Kidney capillary endothelial cell (primary cell): ENCODE data around the gene ICAM4.
A peak's percentile ranks its signal among the peaks of the same experiment; 100 is the strongest.
"Not testable (repeated sequence)": the region's sequence is repeated elsewhere in the genome, so short reads cannot be mapped to it uniquely, and the experiment has no call there.

Source experiments
- DNase-seq: peaks from one replicate; pipeline ENCODE4 v3.0.0-alpha.2; 2018; ENCODE audit warnings: low spot score

Gene ICAM4

DNA sequence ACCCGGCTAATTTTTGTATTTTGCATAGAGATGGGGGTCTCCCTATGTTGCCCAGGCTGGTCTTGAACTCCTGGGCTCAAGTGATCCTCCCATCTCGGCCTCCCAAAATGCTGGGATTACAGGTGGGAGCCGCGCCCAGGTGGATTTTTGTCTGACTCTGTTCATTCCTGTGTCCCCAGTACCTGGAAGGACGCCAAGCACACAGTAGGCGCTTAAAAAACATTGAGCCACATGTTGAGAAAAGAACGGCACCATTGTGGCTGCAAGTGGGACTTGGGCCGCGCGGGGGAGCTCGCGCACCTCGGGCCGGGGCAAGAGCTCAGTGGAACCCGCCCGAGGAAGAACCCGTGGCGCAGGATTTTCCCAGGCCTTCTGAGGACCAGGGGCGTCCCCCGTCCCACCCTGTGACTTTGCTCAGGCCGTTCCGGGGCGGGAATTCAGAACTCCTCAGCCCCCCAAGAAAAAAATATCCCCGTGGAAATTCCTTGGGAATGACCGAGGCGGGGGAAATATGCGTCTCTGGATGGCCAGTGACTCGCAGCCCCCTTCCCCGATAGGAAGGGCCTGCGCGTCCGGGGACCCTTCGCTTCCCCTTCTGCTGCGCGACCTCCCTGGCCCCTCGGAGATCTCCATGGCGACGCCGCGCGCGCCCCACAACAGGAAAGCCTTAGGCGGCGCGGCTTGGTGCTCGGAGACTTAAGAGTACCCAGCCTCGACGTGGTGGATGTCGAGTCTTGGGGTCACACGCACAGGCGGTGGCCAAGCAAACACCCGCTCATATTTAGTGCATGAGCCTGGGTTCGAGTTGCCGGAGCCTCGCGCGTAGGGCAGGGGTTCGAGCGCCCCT lies 17.2 kb upstream of the ICAM4 start:
- peak; percentile 82 for DNase-seq

DNA sequence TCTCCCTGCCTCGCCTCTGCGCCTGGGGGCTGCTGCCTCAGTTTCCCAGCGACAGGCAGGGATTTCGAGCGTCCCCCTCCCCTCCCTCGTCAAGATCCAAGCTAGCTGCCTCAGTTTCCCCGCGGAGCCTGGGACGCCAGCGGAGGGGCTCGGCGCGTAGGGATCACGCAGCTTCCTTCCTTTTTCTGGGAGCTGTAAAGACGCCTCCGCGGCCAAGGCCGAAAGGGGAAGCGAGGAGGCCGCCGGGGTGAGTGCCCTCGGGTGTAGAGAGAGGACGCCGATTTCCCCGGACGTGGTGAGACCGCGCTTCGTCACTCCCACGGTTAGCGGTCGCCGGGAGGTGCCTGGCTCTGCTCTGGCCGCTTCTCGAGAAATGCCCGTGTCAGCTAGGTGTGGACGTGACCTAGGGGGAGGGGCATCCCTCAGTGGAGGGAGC lies 16.6 kb upstream of the ICAM4 start:
- peak; percentile 40 for DNase-seq

DNA sequence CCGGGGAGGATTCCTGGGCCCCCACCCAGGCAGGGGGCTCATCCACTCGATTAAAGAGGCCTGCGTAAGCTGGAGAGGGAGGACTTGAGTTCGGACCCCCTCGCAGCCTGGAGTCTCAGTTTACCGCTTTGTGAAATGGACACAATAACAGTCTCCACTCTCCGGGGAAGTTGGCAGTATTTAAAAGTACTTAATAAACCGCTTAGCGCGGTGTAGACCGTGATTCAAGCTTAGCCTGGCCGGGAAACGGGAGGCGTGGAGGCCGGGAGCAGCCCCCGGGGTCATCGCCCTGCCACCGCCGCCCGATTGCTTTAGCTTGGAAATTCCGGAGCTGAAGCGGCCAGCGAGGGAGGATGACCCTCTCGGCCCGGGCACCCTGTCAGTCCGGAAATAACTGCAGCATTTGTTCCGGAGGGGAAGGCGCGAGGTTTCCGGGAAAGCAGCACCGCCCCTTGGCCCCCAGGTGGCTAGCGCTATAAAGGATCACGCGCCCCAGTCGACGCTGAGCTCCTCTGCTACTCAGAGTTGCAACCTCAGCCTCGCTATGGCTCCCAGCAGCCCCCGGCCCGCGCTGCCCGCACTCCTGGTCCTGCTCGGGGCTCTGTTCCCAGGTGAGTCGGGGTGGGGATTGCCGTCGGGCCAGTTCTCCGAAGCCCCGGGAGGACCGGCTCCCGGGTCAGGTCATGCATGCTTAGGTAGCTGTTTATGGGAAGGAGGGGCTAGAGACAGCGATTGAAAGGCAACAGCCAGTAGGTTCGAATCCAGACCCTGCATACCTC lies 15.9 kb upstream of the ICAM4 start, which contains the start of gene ICAM1:
Gene ICAM1 (plus strand): TSS at position 505 of the 779 bp plus-strand sequence. CDS start 40 bp downstream, at position 545.
- peak; percentile 84 for DNase-seq

DNA sequence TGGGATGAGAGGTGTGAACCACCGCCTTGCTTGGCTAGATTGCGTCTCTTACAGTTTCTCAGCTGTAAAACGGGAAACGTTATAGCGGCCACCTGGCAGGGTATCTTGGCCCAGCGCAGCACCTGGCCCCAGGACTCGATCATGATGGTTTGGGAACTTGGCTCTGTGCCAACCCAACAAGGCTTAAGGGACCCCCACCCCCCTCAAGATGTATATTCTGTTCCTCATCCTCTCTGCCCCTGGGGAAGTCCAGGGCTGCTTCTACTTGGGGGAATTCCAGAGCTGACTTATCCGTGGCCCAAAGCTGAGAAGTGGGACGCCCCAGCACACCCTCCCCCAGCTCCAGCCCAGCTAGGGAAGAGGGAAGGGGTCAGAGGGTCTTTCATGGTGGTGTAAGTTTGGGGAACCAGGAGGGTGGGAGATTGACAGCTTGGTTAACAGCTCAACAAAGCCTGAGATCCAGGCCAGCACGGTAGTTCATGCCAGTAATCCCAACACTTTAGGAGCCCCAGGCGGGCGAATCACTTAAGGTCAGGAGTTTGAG lies 15.1 kb upstream of the ICAM4 start:
- DNase-seq: no peak

DNA sequence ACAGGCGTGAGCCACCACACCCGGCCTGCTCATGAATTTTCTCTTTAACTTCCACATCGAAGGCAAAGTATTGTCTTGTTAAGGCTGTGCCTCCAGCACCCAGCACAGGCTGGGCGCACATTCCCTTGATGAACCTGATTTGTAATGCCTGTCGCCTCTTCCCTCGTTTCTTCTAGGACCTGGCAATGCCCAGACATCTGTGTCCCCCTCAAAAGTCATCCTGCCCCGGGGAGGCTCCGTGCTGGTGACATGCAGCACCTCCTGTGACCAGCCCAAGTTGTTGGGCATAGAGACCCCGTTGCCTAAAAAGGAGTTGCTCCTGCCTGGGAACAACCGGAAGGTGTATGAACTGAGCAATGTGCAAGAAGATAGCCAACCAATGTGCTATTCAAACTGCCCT lies 12.2 kb upstream of the ICAM4 start:
- DNase-seq: no peak

DNA sequence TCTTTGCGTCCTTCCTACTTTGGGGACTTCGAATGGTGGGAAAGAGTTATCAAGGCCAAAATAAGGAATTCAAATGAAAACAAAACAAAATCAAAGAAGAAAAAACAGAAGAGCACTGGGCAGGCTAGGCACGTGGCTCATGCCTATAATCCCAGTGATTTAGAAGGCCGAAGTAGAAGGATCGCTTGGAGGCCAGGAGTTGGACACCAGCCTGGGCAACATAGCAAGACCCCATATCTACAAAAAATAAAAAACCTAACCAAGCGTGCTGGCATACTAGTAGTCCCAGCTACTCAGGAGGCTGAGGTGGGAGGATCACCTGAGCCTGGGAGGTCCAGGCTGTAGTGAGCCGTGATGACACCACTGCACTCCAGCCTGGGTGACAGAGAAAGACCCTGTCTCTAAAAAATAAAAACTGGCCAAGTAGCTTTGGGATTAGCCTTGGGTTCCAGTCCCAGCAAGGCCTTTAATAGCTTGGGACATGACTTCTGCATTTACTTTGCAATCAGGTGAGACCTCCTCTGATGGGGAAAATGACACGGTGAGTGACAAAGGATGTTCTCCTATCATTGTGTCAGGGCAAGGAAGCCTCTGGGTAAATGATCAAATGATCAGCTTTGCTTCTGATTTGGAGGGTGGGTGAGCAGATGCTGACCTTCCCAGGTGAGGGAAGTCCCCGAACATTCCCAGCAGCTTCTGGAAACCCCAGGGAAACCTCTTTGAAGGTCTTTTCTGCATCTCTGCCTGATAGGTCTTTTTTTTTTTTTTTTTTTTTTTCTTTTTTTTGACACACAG lies 8.8 kb upstream of the ICAM4 start:
- DNase-seq: no peak

DNA sequence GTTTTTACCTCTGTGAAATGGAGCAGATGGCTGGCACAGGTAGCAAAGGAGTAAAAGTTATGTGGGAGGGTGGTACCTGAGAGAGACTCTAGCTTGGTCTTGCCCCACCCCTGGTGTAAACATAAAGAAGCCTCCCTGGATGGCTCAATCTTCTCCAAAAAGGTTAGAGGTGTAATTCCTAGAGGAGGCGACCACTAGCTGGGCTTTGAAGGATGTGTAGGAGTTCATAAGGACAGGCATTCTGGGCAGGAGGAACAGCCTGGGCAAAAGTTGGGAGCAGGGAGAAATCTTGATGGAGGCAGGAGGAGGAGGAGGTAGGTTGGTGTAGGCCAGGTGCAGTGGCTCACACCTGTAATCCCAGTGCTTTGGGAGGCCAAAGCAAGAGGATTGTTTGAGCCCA lies 7.8 kb upstream of the ICAM4 start:
- DNase-seq: no peak

DNA sequence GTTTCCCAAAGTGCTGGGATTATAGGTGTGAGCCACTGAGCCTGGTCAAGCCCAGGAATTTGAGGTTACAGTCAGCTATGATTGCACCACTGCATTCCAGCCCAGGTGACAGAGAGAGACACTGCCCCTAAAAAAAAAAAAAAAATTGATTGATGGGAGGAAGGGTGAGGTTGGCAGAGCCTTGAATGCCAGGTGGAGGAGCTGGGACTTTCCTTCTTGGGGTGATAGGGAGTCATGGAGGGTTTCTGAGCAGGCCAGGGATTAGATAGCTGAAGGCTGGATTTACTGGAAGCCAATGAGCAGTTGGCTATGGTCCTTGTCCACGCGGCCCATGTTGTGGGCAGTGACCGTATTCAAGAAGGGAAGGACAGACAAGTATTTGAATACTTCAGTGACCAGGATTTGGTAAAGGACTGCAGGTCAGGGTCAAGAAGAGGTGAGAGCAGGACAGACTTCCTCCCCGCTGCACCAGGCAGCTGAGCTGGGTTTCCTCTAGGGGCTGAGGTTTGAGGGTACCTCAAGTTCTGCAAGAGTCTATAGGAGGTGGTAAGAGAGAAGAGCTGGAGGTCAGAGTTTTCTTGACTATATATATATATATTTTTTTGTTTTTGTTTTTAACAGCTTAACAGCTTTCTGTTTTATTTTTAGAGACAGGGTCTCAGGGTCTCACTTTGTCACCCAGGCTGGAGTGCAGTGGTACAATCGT lies 6.9 kb upstream of the ICAM4 start:
- DNase-seq: no peak

DNA sequence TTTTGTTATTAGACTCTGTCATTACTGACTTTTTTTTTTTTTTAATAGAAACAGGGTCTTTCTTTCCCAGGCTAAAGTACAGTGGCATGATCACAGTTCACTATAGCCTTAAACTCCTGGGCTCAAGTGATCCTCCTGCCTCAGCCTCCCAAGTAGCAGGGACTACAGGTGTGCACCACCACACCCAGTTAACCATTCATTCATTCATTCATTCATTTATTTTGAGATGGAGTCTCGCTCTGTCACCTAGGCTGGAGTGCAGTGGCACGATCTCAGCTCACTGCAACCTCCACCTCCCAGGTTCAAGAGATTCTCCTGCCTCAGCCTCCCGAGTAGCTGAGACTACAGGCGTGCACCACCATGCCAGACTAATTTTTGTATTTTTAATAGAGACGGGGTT lies 4.7 kb upstream of the ICAM4 start:
- not testable (repeated sequence) for DNase-seq

DNA sequence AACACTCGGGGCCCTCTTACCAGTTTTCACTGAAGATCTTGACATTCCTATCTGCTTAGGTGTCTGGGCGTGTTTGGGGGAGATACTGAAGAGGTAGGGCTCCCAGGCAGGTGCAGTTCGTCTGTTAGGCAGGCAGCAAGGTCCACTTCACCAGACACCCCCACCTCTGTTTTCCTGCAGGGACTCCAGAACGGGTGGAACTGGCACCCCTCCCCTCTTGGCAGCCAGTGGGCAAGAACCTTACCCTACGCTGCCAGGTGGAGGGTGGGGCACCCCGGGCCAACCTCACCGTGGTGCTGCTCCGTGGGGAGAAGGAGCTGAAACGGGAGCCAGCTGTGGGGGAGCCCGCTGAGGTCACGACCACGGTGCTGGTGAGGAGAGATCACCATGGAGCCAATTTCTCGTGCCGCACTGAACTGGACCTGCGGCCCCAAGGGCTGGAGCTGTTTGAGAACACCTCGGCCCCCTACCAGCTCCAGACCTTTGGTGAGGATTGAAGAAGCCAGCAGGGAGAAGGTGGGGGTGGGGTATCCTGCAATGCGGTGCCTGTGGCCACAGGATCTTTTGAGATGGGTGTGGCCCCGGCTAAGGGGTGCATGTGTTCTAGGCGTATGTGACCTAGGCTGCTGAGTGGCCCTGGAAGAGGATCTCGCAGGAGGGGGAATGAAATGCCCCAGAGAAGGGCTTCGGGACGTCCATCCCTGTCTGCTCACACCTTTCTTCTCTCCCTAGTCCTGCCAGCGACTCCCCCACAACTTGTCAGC lies 3.3 kb upstream of the ICAM4 start:
- no peak for DNase-seq

DNA sequence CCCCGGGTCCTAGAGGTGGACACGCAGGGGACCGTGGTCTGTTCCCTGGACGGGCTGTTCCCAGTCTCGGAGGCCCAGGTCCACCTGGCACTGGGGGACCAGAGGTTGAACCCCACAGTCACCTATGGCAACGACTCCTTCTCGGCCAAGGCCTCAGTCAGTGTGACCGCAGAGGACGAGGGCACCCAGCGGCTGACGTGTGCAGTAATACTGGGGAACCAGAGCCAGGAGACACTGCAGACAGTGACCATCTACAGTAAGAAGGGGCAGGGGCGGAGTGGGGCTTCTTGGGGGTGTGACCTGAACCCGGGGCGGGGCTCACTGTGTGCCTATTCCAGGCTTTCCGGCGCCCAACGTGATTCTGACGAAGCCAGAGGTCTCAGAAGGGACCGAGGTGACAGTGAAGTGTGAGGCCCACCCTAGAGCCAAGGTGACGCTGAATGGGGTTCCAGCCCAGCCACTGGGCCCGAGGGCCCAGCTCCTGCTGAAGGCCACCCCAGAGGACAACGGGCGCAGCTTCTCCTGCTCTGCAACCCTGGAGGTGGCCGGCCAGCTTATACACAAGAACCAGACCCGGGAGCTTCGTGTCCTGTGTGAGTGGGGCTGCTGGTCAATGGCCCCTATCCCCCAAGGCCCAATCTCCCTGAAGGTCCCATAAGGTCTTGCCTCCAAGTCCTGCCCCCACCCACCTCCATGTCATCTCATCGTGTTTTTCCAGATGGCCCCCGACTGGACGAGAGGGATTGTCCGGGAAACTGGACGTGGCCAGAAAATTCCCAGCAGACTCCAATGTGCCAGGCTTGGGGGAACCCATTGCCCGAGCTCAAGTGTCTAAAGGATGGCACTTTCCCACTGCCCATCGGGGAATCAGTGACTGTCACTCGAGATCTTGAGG lies 2.4 kb upstream of the ICAM4 start:
- DNase-seq: no peak

DNA sequence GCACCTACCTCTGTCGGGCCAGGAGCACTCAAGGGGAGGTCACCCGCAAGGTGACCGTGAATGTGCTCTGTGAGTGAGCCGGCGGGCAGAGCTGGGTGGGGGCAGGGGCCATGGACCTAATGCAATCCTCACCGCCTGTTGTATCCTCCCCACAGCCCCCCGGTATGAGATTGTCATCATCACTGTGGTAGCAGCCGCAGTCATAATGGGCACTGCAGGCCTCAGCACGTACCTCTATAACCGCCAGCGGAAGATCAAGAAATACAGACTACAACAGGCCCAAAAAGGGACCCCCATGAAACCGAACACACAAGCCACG lies 1.8 kb upstream of the ICAM4 start:
- DNase-seq: no peak

DNA sequence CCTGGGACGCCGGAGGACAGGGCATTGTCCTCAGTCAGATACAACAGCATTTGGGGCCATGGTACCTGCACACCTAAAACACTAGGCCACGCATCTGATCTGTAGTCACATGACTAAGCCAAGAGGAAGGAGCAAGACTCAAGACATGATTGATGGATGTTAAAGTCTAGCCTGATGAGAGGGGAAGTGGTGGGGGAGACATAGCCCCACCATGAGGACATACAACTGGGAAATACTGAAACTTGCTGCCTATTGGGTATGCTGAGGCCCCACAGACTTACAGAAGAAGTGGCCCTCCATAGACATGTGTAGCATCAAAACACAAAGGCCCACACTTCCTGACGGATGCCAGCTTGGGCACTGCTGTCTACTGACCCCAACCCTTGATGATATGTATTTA lies 1.4 kb upstream of the ICAM4 start:
- DNase-seq: no peak

DNA sequence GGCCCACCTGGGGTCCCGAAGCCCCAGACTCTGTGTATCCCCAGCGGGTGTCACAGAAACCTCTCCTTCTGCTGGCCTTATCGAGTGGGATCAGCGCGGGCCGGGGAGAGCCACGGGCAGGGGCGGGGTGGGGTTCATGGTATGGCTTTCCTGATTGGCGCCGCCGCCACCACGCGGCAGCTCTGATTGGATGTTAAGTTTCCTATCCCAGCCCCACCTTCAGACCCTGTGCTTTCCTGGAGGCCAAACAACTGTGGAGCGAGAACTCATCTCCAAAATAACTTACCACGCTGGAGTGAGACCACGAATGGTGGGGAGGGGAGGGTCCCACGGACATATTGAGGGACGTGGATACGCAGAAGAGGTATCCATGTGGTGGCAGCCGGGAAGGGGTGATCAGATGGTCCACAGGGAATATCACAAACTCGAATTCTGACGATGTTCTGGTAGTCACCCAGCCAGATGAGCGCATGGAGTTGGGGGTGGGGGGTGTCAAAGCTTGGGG lies 2.0 kb downstream of the ICAM4 start:
- no peak for DNase-seq

DNA sequence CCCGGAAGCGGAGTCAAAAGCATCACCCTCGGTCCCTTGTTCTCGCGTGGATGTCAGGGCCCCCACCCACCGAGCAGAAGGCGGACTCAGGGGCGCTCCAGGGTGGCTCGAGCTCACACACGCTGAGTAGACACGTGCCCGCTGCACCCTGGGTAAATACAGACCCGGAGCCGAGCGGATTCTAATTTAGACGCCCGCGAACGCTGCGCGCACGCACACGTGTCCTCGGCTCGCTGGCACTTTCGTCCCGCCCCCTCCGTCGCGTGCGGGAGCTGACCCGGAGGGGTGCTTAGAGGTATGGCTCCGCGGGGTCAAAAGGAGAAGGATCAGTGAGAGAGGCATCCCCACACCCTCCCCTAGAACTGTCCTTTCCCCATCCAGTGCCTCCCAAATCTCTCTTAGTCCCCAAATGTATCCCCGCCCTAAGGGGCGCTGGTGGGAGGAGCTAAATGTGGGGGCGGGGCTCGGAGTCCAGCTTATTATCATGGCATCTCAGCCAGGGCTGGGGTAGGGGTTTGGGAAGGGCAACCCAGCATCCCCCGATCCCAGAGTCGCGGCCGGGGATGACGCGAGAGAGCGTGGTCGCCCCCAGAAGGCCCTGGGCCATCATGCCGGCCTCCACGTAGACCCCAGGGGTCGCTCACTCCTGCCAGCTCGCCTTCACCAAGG lies 2.5 kb downstream of the ICAM4 start:
- DNase-seq: no peak

DNA sequence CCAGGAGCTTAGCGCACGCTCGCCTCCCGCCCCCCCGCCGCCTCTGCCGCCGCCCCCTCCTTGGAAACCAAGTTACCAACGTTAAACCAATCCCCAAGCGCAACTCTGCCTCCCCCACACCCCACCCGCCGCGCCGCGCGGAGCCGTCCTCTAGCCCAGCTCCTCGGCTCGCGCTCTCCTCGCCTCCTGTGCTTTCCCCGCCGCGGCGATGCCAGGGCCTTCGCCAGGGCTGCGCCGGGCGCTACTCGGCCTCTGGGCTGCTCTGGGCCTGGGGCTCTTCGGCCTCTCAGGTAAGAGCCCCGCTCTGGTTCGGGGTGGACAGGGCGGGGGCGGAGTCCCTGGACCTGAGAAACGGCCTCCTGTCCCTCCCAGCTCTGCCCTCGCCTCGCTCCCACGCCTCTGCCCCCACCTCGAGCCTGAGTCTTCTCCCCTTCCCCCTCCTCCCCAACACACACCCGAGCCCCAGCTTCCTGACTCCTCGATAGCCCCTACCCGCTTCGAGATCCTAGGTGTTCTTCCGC lies 3.1 kb downstream of the ICAM4 start, which contains the start of gene ICAM5:
Gene ICAM5 (plus strand): TSS at position 117 of the 521 bp plus-strand sequence. CDS start 92 bp downstream, at position 209.
- no peak for DNase-seq

DNA sequence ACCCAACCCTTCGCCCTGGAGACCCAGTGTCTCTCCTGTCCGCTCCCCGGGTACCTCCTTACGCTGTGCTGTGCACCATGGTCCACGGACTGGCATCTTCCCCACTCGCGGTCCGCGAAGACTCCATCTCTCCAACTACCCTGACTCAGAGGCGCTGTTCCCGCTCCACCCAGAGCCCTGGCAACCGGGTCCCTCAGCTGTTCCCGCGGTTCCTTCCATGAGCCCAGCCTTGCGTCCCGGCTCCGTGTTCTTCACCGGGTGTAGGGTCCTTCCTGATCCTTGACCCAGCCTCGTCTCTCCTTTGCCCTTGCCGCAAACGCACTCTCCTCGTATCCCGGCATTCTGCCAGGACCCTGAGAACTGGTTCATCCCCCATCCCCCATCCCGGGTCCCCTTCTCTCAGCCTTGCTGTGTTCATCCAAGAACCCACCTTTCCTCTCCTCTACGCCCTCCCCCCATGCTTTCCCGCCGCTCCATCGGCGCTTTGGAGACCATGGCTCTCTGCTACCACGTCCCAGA lies 3.7 kb downstream of the ICAM4 start:
- no peak for DNase-seq

DNA sequence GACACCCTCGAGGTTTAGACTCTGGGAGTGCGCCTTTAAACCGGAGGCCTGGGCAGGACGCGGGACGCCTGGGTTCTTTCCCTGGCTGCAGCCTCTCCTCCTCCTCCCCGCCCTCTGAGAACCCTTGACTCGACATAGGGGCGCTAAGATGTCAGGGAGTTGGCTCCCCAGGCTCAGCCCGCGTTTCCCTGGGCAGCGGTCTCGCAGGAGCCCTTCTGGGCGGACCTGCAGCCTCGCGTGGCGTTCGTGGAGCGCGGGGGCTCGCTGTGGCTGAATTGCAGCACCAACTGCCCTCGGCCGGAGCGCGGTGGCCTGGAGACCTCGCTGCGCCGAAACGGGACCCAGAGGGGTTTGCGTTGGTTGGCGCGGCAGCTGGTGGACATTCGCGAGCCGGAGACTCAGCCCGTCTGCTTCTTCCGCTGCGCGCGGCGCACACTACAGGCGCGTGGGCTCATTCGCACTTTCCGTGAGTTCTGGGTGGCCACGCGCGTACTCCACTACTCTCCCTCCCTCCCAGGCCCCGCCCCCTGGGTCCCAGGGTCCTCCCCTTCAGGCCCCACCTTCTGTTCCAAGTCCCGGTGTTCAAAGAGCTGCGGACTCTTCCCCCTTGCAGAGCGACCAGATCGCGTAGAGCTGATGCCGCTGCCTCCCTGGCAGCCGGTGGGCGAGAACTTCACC lies 4.3 kb downstream of the ICAM4 start:
- no peak for DNase-seq
